T-helper 22 cell (primary cell): Measurements from ENCODE around the gene RNF32.
"Not testable (repeated sequence)": the region's sequence is repeated elsewhere in the genome, so short reads cannot be mapped to it uniquely, and the experiment has no call there.

ENCODE experiments used
- DNase-seq: peaks from one replicate; pipeline ENCODE4 v3.0.0-alpha.2; 2020; ENCODE audit warnings: low read depth

RNF32 gene

DNA sequence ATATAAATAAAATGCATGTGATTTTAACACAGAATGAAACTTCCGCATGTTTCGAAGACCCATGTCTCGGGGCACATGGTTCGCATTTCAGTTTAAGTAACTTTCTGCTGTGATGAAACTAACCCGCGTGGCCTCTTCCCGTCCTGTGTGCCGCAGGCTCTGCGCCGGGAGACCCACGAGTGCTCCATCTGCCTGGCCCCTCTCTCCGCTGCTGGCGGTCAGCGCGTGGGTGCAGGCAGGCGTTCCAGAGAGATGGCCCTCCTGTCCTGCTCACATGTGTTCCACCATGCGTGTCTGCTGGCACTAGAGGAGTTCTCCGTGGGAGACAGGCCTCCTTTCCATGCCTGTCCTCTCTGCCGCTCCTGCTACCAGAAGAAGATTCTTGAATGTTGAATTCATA lies 35.7 kb downstream of the RNF32 start:
- no peak for DNase-seq

GRCh38 chr7:156677374-156678054 lies 36.9 kb downstream of the RNF32 start:
- DNase-seq, result no peak

- DNase-seq, result no peak
Observed at GRCh38 chr7:156680281-156680680, 39.7 kb downstream of the RNF32 start.

DNA sequence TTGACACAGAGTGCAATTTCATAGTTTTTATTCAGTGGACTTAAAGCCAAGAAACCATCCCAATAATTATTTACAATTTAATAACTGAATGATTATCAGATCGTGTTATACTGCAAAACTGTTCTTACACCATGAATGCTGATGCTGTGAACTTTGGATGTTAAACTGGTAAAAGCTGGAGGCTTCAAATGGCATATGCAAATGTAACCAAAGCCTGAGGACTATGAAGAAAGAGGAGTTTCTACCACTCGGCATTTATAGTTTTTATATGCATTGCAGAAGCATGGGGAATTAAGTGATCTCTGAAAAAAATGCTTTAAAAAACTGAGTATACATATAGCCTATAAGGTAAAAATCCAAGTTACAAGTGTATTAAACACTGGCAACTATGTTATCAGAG lies 42.4 kb downstream of the RNF32 start:
- DNase-seq, result no peak

- no peak for DNase-seq
Observed at GRCh38 chr7:156684251-156684650, 43.7 kb downstream of the RNF32 start.

- DNase-seq, result no peak
Observed at GRCh38 chr7:156684661-156685060, 44.1 kb downstream of the RNF32 start.

DNA sequence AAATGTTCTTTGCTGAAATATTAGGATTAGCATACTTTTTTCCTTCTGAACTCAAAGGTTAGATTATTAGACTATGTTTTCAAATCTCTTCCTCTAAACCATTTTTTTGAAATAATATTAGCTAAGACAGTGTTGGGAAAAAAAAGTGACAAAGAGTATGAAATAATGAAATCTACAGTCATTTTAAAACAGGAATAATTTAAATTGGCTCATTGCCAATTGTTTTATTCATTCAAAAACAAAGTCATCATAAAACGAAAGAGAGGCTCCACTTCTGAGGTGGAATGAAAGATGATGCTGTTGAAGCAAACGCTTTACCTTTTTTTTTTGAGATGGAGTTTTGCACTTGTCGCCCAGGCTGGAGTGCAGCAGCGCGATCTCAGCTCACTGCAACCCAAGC lies 51.2 kb downstream of the RNF32 start:
- no peak for DNase-seq

GRCh38 chr7:156692849-156693248 lies 52.3 kb downstream of the RNF32 start:
- no peak for DNase-seq

GRCh38 chr7:156693627-156694026 lies 53.1 kb downstream of the RNF32 start:
- DNase-seq, result no peak

DNA sequence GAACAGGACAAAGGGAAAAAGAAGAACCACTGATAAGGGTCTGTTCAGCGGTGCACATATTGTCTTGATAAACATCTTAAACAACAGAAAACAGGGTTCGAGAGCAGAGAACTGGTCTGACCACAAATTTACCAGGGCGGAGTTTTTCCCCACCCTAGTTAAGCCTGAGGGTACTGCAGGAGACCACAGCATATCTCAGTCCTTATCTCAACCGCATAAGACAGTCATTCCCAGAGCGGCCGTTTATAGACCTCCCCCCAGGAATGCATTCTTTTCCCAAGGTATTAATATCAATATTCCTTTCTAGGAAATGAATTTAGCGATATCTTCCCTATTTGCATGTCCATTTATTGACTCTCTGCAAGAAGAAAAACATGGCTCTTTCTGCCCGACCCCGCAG lies 56.7 kb downstream of the RNF32 start:
- DNase-seq, result not testable (repeated sequence)

- not testable (repeated sequence) for DNase-seq
Observed at GRCh38 chr7:156698512-156698911, 57.9 kb downstream of the RNF32 start.

DNA sequence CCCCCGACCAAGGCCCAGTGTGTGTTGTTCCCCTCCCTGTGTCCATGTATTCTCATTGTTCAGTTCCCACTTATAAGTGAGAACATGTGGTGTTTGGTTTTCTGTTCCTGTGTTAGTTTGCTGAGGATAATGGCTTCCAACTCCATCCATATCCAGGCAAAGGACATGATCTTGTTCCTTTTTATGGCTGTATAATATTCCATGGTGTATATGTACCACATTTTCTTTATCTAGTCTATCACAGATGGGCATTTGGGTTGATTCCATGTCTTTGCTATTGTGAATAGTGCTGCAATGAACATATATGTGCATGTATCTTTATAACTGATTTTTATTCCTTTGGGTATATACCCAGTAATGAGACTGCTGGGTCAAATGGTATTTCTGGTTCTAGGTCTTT lies 61.2 kb downstream of the RNF32 start:
- not testable (repeated sequence) for DNase-seq

- DNase-seq, result no peak
Observed at GRCh38 chr7:156702399-156702798, 61.8 kb downstream of the RNF32 start.

DNA sequence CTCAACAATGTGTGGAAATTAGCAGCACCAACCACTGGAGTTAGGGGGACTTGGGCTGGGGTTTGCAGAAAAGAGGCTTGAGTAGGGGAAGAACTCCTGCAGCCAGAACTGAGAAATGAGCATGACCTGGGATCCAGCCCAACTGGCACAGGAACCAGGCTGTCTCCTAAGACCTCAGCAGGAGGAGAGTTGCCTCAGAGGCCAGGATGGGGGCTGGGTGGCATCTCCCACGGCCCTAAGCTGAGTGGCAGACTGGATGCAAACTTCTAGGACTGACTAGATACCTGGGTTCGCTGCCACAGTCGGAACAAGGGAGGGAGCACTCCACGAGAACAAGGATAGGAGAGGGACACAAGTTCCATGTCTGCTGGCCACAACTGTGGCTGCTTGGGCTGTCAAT lies 62.6 kb downstream of the RNF32 start:
- no peak for DNase-seq

DNA sequence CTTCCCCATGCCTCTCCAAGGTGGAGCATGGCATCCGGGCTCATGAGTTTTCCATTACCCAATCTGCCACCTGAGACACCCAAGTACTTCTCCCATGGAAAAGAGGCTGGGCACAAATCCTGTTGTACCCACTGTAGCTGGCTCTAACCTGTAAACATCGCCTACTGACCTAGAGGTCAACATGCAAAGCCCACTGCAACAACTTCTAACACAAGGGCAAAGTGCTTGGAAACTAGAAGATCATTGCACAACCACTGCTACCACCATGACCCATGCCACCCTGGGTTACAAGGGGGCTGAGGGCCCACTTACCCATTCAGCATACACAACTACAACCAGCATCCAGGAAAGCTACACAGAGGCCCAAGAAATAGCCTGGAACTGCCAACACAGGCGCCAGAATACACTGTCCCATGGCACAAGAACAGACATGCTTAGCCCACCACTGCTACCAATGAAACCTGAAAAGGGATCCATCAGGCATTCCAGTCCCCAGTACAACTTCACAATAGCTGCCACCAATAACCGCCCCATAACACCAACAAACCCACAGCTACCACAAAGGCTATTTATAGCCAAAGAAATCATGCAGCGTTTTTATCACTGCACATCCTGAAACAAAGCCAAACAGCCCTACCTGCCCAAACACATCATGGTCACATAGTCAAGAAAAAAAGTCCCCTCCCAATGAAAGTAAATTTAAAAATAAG lies 63.4 kb downstream of the RNF32 start:
- no peak for DNase-seq

DNA sequence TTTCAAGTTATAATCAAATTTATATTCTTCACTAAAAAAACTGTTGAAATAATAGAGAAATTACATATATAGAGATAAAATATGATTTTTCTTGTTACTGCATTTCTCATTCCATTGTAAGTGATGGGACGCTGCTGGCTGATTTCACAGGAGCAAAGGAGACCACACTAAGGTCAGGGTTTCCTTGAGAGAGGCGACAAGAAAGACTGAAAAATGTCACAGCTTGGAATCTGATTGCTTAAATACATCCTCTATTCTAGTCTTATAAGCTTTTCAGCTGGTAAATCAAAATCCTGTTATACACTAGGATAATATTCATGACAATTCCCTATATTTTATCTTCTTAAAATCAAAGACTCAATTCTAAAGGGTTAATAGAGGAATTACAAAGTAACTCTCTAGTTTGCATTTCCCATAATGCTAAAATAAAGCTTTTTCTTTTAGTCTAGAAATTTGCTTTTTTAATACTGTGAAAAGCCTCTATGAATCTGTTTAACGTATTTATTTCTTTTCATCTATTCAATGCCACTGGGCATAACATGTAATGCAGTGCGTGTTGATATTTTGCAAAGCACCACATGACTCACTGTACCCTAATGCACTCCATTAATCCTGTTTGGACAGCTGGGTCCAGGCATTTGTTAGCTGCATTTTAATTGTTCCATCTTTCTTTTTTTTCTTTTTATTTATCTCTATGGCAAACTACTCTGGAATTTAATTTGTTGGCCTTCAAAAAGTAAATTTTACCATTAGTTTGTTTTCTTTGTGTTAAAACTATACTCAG lies 81.7 kb downstream of the RNF32 start:
- DNase-seq, result no peak

DNA sequence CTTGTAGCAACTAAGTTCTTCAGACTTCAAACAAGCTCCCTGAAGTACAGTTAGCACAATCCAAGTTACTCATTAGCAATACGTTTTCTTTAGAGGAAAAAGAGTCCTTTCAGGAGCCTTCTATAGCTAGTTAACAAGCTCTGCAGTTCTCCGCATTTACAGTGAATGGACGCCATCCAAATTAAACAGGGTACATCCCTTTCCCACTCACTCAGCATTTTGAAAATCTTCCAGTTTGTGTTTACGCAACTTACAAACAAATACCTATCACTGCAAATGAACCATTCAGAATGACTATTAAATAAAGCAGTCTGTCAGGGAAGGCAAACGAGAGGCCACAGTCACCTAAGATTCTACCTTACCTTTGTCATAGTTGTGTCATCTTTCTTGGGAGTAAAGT lies 84.5 kb downstream of the RNF32 start:
- DNase-seq, result no peak

GRCh38 chr7:156725936-156726335 lies 85.4 kb downstream of the RNF32 start:
- DNase-seq, result no peak
